Kidney (tissue), 14 donors: ENCODE data around the gene PRDM15. TPM values are rescaled to one million over a fixed set of nuclear protein-coding genes. Genes with fewer than 3 reads are reported as not detected.

Source experiments
- DNase-seq, 5 donors: peaks; one replicate each; pipeline ENCODE4 v3.0.0-alpha.2; 2013 to 2020
- FAIRE-seq: peaks from 2 replicates; lab custom pipeline; 2012; peaks lifted over from hg19 to GRCh38; lab: Jason Lieb, UNC
- H3K27ac ChIP-seq, 2 donors: one replicate each; pipeline ENCODE4 v1.7.0; 2013; ENCODE audit warnings: low read depth in 2 of 2, low read length in 2 of 2, inconsistent platforms in 1 of 2
- H3K27me3 ChIP-seq: one replicate; pipeline ENCODE4 v1.7.1; 2013; ENCODE audit warnings: low read length, inconsistent platforms; ENCODE audit not compliant: control insufficient read depth, insufficient read depth
- H3K36me3 ChIP-seq, 3 donors: one replicate each; pipeline versions ENCODE4 v1.7.0 to v1.7.1; 2013; ENCODE audit warnings: low read length in 3 of 3, control low read depth in 1 of 3, inconsistent platforms in 1 of 3; ENCODE audit not compliant: insufficient read depth in 3 of 3, control insufficient read depth in 2 of 3
- H3K4me1 ChIP-seq, 3 donors: one replicate each; pipeline versions ENCODE4 v1.7.0 to v1.7.1; 2013; ENCODE audit warnings: low read length in 3 of 3, inconsistent platforms in 1 of 3, low read depth in 1 of 3; ENCODE audit not compliant: control insufficient read depth in 2 of 3, insufficient read depth in 2 of 3
- H3K4me3 ChIP-seq, 3 donors: one replicate each; pipeline versions ENCODE4 v1.7.0 to v1.8.1; 2013; ENCODE audit warnings: low read length in 3 of 3, control low read depth in 1 of 3, inconsistent platforms in 1 of 3
- H3K9ac ChIP-seq, 3 donors: one replicate each; pipeline versions ENCODE4 v1.7.0 to v1.7.1; 2013; ENCODE audit warnings: low read length in 3 of 3, control low read depth in 1 of 3, inconsistent platforms in 1 of 3
- H3K9me3 ChIP-seq, 3 donors: one replicate each; pipeline versions ENCODE4 v1.7.0 to v1.7.1; 2013; ENCODE audit warnings: low read length in 3 of 3, control low read depth in 1 of 3, inconsistent platforms in 1 of 3; ENCODE audit not compliant: control insufficient read depth in 2 of 3, insufficient read depth in 1 of 3
- intact Hi-C: fragments of 100-400 bp; cut with DNase I; formaldehyde crosslinking; loops from one replicate; pipeline ENCODE4 v1.11.1; 2022
- polyA plus RNA-seq: library from polyadenylated mRNA; stranded (reverse); fragments of 350-450 nt; fragmentation: Illumina TruSeq; extraction: RNeasy Lipid Tissue Mini Kit (QIAGEN cat#74804); gene quantifications from one replicate; pipeline ENCODE4 v1.2.3, GENCODE V29; 2014; ENCODE audit warnings: low read depth, low replicate concordance; ENCODE audit not compliant: insufficient read depth
- total RNA-seq: library from RNA; stranded (reverse); fragmentation: NEBNext Ultra II Directional; extraction: Animal tissue kit (Norgen Biotek cat#: 25700); gene quantifications from one replicate; pipeline ENCODE4 v1.2.1, GENCODE V29; 2021
- TF ChIP-seq, protein P1 (sequence below): IDR thresholded peaks from 3 replicates; pipeline ENCODE4 v1.5.1; 2012; ENCODE audit warnings: mild to moderate bottlenecking, moderate library complexity, borderline replicate concordance; ENCODE audit not compliant: insufficient read depth; ENCODE audit errors: extremely low read depth
- donor health status: control.
- donor health status: control.
- donor health status: control.
- donor health status: control.
- donor health status: control.
- donor health status: DM: yes; HTN: yes; CAD: no.
- donor health status: Normal renal cell carcinoma (clear cell type).

PRDM15 gene
- total and polyA plus RNA-seq, 2 donors from 2014 or later = 1.3 to 8.4 TPM

DNA sequence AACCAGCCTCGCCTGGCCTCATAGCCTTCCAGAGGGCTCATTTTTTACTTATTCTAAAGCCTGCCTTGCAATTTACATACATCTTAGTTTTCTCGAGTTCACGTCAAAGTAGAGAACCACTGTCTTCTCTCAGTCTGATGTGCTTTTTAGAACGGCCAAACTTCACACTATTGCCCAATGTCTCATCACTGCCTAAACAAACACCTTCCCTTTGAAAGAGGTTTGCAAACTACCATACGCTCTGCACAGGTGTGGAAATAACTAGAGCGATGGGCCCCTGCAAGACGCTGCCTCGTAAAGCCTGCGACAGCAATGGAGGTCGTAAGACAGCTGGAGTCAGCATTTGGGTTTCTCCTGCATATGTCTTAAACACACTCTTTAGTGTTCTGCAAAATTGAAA, 22.6 kb downstream of the PRDM15 start:
- no peak overlapping the region for H3K4me3 ChIP-seq
- TF ChIP-seq, protein P1, sequence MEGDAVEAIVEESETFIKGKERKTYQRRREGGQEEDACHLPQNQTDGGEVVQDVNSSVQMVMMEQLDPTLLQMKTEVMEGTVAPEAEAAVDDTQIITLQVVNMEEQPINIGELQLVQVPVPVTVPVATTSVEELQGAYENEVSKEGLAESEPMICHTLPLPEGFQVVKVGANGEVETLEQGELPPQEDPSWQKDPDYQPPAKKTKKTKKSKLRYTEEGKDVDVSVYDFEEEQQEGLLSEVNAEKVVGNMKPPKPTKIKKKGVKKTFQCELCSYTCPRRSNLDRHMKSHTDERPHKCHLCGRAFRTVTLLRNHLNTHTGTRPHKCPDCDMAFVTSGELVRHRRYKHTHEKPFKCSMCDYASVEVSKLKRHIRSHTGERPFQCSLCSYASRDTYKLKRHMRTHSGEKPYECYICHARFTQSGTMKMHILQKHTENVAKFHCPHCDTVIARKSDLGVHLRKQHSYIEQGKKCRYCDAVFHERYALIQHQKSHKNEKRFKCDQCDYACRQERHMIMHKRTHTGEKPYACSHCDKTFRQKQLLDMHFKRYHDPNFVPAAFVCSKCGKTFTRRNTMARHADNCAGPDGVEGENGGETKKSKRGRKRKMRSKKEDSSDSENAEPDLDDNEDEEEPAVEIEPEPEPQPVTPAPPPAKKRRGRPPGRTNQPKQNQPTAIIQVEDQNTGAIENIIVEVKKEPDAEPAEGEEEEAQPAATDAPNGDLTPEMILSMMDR = no peak
- DNase-seq = no peak
- H3K27ac ChIP-seq = no peak overlapping the region
- no peak for FAIRE-seq
- H3K36me3 ChIP-seq = peaks cover 2 to 10% (median 4%) of the 10 kb centered on the region in 3 donors
- no peaks in the 10 kb centered on the region for H3K27me3 ChIP-seq
- H3K4me1 ChIP-seq = no peaks in the 10 kb centered on the region
- H3K9ac ChIP-seq = no peak overlapping the region
- H3K9me3 ChIP-seq = no peaks in the 10 kb centered on the region
- intact Hi-C loops = no loop called here

DNA sequence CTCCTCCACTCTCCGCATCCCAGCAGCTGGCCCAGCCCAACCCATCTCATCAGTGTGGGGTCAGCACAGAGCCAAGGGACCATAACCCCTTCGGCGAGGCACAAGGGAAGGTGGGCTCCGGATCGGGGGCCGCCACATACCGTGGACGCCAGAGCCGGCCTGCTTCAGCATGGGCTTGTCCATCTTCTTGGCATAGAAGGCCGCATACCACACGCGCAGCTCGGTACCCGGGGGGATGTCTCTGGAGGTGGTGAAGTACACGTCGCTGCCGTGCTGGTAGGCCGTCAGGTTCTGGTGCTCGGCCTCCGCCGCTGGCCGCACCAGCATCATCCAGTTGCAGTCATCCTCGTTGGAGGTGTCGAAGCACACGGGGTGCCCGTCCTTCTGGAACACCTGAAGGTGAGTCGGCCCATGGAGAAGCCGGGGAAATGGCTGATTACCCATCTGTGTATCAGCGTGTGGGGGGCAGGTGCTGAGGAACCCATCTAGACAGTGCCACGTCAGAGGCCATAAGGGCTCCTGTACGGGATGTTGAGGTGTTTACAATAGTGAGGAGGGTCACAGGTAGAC, 24.6 kb downstream of the PRDM15 start:
- FAIRE-seq = no peak
- no peaks in the 10 kb centered on the region for H3K9me3 ChIP-seq
- H3K4me3 ChIP-seq = no peak overlapping the region
- intact Hi-C loops = no loop called here
- H3K4me1 ChIP-seq = no peaks in the 10 kb centered on the region
- no peaks in the 10 kb centered on the region for H3K27me3 ChIP-seq
- DNase-seq = peak in 1 of 5 donors; percentile 45
- H3K9ac ChIP-seq = no peak overlapping the region
- H3K27ac ChIP-seq = no peak overlapping the region
- TF ChIP-seq, protein P1 = no peak
- peaks cover 2 to 10% (median 4%) of the 10 kb centered on the region in 3 donors for H3K36me3 ChIP-seq

DNA sequence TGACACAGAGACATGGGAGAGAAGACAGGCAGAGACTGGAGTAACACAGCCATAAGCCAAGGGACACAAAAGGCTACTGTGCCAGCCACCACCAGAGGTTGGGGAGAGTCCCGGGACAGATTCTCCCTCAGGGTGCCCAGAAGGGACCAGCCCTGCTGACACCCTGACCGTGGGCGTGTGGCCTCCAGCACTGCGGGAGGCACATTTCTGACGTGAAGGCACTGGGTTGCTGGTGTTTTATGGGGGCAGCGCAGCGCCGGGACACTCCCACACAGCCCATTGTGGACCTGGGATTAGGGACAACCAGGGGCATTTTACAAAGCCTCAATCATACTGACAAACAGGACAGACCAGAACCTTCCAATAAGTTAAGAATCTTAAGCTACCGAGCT, 26.2 kb downstream of the PRDM15 start:
- TF ChIP-seq, protein P1 = no peak
- Histone ChIP-seq H3K9ac (no peak overlapping the region), H3K36me3 (peaks cover 2 to 10% (median 4%) of the 10 kb centered on the region in 3 donors), H3K4me1 (no peaks in the 10 kb centered on the region), H3K4me3 (no peak overlapping the region), H3K9me3 (no peaks in the 10 kb centered on the region), H3K27ac (no peak overlapping the region), H3K27me3 (no peaks in the 10 kb centered on the region)
- intact Hi-C loops = no loop called here
- DNase-seq = peak in 1 of 5 donors; percentile 35
- no peak for FAIRE-seq
